ENCODE data around the gene POLRMT. TPM values are rescaled to one million over a fixed set of nuclear protein-coding genes. Genes with fewer than 3 reads are reported as not detected.

Gene POLRMT
- total and polyA plus RNA-seq, 4 donors, result 16.0 to 41.4 (median 35.1) TPM

DNA sequence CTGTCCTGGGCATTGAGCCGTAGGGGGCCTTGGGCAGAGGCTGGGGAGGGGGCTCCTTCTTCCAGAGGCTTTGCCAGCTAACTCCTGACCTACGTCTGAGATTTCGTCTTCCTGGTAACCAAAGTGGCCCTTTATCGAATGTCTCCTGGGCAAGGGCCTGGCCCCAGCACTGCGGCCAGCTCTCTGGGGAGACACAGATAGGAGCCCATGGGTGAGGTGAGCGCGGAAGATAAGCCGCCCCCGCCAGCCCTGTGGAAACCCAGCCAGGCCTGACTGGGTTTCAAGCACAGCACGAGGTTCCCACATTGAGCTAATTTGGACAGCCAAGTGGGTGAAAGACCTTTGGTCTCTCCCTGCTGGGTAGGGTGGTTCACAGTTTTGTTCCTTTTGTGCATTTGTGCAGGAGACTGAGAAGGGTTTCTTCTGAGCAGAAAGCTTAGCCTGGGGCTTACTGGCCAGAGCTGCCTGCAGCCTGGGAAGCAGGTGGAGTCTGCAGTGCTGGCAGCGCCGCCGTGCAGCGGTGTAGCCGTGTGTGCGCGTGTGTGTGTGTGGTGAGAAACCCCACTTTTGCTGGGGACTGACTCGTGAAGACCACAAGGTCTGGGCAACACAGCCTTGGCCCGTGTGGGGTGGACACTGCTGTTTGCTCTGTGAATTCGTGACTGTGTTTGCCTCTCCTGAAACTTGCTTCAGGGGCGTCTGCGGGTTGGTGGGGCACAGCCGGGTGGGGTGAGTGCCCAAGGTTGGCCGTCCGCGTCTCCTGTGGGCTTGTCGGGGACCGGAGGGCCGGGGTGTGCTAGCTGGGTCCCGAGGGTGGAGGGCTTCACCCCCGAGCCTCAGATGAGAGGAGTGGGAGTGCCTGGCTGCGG, 58.4 kb downstream of the POLRMT start:
- H3K4me3 ChIP-seq (ENCODE audit: low read depth in 1 of 3, low read length in 3 of 3), result peak overlapping the region; percentile 37 to 42 (median 38)
- TF ChIP-seq RXRA (IDR thresholded peaks at IDR 0.05) (peak; percentile 50 to 82), EGR1 (IDR thresholded peaks at IDR 0.05; ENCODE audit: low read depth in 2 of 2) (peak; percentile 81 to 91), SP1 (IDR thresholded peaks at IDR 0.05) (peak; percentile 36), HNF4G (IDR thresholded peaks at IDR 0.05) (no peak), HNF4A (conservative IDR thresholded peaks at IDR 0.05) (peak; percentile 21 to 60), RAD21 (IDR thresholded peaks at IDR 0.05) (peak in 1 of 2 donors; percentile 4), REST (IDR thresholded peaks at IDR 0.05) (peak; percentile 45), FOXA2 (IDR thresholded peaks at IDR 0.05) (no peak), GABPA (IDR thresholded peaks at IDR 0.05 in 1 of 2, conservative IDR thresholded peaks at IDR 0.05 in 1 of 2) (no peak), NR2F2 (IDR thresholded peaks at IDR 0.05) (no peak), TAF1 (conservative IDR thresholded peaks at IDR 0.05) (no peak), FOXA1 (IDR thresholded peaks at IDR 0.05) (no peak), ZBTB33 (IDR thresholded peaks at IDR 0.05) (no peak), YY1 (IDR thresholded peaks at IDR 0.05) (no peak), JUND (IDR thresholded peaks at IDR 0.05) (no peak)
- TF ChIP-seq, protein P1, sequence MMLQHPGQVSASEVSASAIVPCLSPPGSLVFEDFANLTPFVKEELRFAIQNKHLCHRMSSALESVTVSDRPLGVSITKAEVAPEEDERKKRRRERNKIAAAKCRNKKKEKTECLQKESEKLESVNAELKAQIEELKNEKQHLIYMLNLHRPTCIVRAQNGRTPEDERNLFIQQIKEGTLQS (IDR thresholded peaks at IDR 0.05), result no peak
- TF ChIP-seq, protein P2, sequence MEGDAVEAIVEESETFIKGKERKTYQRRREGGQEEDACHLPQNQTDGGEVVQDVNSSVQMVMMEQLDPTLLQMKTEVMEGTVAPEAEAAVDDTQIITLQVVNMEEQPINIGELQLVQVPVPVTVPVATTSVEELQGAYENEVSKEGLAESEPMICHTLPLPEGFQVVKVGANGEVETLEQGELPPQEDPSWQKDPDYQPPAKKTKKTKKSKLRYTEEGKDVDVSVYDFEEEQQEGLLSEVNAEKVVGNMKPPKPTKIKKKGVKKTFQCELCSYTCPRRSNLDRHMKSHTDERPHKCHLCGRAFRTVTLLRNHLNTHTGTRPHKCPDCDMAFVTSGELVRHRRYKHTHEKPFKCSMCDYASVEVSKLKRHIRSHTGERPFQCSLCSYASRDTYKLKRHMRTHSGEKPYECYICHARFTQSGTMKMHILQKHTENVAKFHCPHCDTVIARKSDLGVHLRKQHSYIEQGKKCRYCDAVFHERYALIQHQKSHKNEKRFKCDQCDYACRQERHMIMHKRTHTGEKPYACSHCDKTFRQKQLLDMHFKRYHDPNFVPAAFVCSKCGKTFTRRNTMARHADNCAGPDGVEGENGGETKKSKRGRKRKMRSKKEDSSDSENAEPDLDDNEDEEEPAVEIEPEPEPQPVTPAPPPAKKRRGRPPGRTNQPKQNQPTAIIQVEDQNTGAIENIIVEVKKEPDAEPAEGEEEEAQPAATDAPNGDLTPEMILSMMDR (IDR thresholded peaks at IDR 0.05; ENCODE audit: low read depth, low read length, missing input control), result no peak
- TF ChIP-seq, protein P3, sequence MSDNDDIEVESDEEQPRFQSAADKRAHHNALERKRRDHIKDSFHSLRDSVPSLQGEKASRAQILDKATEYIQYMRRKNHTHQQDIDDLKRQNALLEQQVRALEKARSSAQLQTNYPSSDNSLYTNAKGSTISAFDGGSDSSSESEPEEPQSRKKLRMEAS (IDR thresholded peaks at IDR 0.05), result no peak
- WGBS, result 21% methylated on average over 32 of the region's 32 CpGs
- no peaks in the 10 kb centered on the region for H3K27me3 ChIP-seq (ENCODE audit: control insufficient read depth in 4 of 4, insufficient read depth in 4 of 4, low read length in 3 of 4)
- peaks cover 0 to 6% (median 2%) of the 10 kb centered on the region in 4 donors for H3K36me3 ChIP-seq (ENCODE audit: control insufficient read depth in 4 of 4, insufficient read depth in 3 of 4, low read depth in 1 of 4, low read length in 3 of 4)
- peaks cover 23 to 40% (median 34%) of the 10 kb centered on the region in 4 donors for H3K4me1 ChIP-seq (ENCODE audit: control insufficient read depth in 4 of 4, insufficient read depth in 4 of 4, low read length in 3 of 4)
- H3K9ac ChIP-seq (ENCODE audit: low read depth in 1 of 2, low read length in 2 of 2), result peak overlapping the region in 1 of 2 donors; percentile 66
- no peaks in the 10 kb centered on the region for H3K9me3 ChIP-seq (ENCODE audit: control insufficient read depth in 4 of 4, low read length in 3 of 4)
- DNase-seq (ENCODE audit: low spot score), result peak; percentile 85
- peak overlapping the region; percentile 84 to 87 for H3K27ac ChIP-seq (ENCODE audit: low read depth in 1 of 2, low read length in 2 of 2)

All from liver (tissue), 9 donors.